GM18861 (cell line): Measurements from ENCODE around the gene CCN5.

Experiments
- ATAC-seq: cut with Tn5 transposase; IDR thresholded peaks from one replicate; pipeline ENCODE4 v1.9.1; 2021; ENCODE audit not compliant: unreplicated experiment

CCN5 gene

DNA sequence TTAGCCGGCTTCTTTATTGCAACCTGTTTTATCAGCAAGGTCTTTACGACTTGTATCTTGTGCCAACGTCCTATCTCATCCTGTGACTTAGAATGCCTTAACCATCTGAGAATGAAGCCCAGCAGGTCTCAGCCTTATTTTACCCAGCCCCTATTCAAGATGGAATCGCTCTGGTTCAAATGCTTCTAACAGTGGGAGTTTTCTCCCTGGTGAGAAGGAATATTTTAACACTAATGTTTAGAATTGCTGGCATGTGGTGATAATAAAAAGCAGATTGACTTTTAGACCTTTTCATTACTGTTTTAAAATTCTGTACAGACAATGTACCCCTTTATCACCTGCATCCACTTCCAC, 20.6 kb downstream of the CCN5 start:
- ATAC-seq = no peak

GRCh38 chr20:44736170-44737021, 21.2 kb downstream of the CCN5 start:
- no peak for ATAC-seq

DNA sequence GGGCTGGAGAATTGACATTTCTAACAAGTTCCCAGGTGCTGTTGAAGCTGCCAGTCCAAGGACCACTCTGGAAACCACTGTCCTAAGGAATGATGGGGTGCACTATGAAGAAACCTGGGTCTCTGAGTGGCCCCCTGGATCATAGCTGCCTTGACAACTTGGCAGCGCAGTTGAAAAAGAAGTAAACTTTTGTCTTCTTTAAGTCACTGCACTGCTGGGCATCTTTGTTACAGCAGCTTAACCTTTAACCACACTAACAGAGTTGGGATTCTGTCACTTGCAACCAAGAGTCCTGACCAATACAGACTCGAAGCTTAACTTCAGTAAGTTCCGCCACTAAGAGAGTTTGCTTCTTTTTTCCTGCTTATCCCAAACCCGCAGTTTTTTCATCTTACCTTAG, 21.9 kb downstream of the CCN5 start:
- ATAC-seq = no peak

GRCh38 chr20:44738813-44739477, 23.8 kb downstream of the CCN5 start:
- ATAC-seq = no peak

GRCh38 chr20:44739942-44740341, 24.8 kb downstream of the CCN5 start:
- ATAC-seq = no peak

DNA sequence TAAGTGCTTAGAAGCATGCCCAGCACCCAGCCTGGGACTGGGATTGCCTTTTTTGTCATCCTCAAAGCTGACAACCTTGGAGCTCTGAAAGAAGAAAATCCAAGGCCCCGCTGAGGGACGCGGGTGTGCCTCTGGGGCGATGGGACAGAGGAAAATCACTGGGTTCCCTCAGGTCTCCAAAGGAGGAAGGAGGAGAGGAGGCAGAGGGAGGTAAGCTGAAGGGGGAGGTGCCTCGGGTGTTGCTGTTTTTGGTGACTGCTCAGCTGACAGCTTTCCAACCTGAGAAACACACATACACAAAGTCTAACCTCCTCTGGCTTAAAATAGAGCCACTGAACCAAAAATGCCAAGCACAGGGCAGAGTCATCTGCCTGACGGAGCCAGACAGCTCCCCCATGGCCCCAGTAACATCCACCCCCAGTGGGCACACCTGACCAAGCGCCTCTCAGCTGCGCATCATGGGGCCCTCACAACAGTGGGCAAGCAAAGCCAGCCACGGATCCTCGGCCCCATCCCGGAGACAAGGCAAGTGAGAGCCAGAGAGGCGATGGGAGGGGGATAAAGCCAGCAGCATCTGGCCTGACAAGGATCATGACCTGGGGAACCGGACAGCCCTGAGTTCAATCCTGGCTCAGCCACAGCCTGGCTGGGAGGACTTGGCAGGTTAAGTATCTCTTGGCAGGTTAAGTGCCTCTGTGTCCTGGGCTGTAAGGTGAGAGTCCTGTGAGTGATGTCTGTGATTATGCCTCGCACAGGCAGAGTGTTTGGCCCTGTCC, 27.3 kb downstream of the CCN5 start:
- ATAC-seq = no peak

GRCh38 chr20:44743080-44743701, 28.0 kb downstream of the CCN5 start:
- no peak for ATAC-seq

GRCh38 chr20:44743916-44744655, 28.9 kb downstream of the CCN5 start:
- ATAC-seq = no peak

GRCh38 chr20:44745122-44745597, 30.0 kb downstream of the CCN5 start:
- ATAC-seq = no peak

DNA sequence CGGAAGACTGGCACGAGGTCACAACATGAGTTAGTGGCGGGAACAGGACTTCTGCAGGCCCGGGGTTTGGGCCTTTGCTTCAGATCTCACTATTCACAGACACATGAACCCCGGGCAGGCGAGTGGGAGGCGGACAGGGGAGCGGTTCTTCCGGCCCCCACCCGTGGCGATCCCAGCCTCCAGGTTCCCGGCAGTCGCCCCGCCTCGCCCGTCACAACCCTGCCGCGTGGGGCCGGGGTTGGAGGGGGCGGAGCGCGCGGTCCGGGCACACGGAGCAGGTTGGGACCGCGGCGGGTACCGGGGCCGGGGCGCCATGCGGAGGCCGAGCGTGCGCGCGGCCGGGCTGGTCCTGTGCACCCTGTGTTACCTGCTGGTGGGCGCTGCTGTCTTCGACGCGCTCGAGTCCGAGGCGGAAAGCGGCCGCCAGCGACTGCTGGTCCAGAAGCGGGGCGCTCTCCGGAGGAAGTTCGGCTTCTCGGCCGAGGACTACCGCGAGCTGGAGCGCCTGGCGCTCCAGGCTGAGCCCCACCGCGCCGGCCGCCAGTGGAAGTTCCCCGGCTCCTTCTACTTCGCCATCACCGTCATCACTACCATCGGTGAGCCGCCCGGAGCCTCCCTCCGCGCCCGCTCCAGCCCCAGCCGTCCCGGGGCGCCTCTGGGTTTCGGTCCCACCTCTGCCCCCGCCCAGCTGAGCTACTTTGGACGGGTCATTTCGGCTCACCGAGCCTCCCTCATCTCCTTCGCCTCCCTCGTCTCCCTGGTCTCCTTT, 30.6 kb downstream of the CCN5 start, which contains the start of gene KCNK15:
TSS of gene KCNK15 (plus strand) at position 268 of the 769 bp plus-strand sequence. CDS start at position 314, 46 bp downstream.
- ATAC-seq = no peak

DNA sequence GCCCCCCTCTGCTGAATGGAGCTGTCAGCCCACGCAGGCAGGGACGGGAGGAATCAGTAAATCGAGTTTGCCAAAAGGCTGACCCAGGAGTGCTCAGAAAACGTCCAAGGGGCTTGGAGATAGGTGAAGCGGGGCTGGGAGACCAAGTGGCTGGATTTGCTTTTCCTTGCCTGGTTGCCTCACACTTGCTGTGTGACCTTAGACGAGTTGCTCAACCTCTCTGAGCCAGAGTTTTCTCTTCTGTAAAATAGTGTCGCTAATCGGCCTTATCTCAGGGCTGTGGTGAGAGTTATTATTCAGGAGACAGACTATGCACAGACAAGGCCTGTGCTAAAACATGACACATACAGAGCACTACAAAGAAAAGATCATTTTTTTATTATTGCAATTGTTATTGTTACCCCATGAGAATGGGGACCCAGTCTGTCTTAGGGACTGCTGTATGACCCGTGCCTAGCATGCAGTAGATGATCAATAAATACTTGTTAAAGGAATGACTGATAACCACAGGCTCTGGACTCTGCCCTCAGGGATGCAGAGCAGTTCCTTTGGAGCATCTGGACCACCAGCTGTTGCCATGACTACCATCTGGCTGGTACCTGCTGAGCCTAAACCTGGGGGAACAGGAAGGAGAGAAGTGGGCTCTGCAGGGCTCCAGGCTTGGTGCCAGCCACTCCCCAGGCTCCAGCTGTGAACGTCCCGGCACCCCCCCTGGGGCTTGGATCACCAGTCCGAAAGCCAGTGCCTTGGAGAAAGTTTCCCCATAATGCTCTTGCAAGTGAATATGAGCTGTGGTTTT, 31.4 kb downstream of the CCN5 start:
- ATAC-seq = no peak

- ATAC-seq = no peak
These were observed 32.2 kb downstream of the CCN5 start for GRCh38 chr20:44747166-44748004.

DNA sequence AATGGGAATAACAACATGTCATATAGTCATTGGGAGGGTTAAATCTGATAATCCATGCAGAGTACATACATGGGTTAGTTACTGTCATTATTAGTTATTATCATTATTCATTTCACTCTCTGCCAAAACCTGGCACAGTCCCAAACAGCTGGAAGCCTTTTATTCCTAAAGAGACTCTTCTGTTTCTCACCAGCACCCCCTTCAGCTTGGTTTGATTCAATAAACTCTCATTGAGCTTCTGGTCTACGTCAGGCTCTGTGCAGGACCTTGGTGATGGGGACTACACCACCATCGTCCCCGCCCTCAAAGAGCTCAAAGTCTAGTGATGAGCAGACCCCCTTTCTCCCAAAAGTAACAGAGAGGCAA, 32.8 kb downstream of the CCN5 start:
- ATAC-seq = no peak

GRCh38 chr20:44750081-44750805, 35.1 kb downstream of the CCN5 start:
- no peak for ATAC-seq

- no peak for ATAC-seq
These were observed 37.1 kb downstream of the CCN5 start for GRCh38 chr20:44752099-44752931.

DNA sequence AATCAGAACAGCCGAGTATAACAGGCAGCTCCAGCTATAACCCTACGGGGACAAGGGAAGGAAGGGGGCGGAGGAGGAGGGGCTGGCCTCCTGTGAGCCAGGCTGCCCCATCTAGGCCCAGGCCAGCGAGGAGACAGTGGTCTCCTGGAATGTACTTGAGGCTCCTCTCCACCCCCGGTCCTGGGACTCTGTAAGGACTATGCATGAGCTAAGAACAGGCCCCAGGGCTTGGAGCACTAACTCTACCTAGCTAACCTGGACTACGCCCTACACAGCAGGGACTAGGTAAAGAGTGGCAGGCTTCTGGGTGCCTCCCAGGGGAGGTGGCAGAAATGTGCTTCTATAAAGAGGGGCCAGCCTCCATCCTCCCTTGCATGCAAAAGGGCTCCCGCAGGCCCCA, 39.4 kb downstream of the CCN5 start:
- no peak for ATAC-seq
